Prostate gland (tissue), 2 donors: ENCODE results near the gene MSS51. TPM values are rescaled to one million over a fixed set of nuclear protein-coding genes. Genes with fewer than 3 reads are reported as not detected.

Experiments used
- DNase-seq: peaks from one replicate; pipeline ENCODE4 v3.0.0-alpha.2; 2019; ENCODE audit warnings: low spot score
- H3K27ac ChIP-seq, 2 donors: fragments of 200-600 bp; sonication (generic); 2 replicates each; pipeline ENCODE4 v1.5.1; 2017 to 2019
- H3K27me3 ChIP-seq: fragments of 200-600 bp; sonication (generic); replicated peaks from 2 replicates; pipeline ENCODE4 v1.5.1; 2019; ENCODE audit not compliant: insufficient read depth
- H3K36me3 ChIP-seq, 2 donors: fragments of 200-600 bp; sonication (generic); 1 replicate in 1 of 2; 2 replicates in 1 of 2; pipeline versions ENCODE4 v1.5.1 to v1.8.1; 2017 to 2019
- H3K4me1 ChIP-seq: fragments of 200-600 bp; sonication (generic); replicated peaks from 2 replicates; pipeline ENCODE4 v1.5.1; 2019
- H3K4me3 ChIP-seq, 2 donors: fragments of 200-600 bp; sonication (generic); 2 replicates each; pipeline ENCODE4 v1.5.1; 2017 to 2019
- H3K9me3 ChIP-seq: fragments of 200-600 bp; sonication (generic); 2 replicates; pipeline ENCODE4 v1.5.1; 2017
- CTCF ChIP-seq, 4 experiments: fragments of 200-600 bp in 2 of 4; fragments of 450-650 bp in 2 of 4; sonication (generic) in 2 of 4; IDR thresholded peaks; 1 replicate in 3 of 4; 2 replicates in 1 of 4; pipeline ENCODE4 v1.5.1; 2016 to 2019; ENCODE audit warnings: antibody characterized with exemption in 4 of 4, mild to moderate bottlenecking in 2 of 4, moderate library complexity in 2 of 4
- POLR2A ChIP-seq: fragments of 450-650 bp; IDR thresholded peaks from one replicate; pipeline ENCODE4 v1.6.1; 2016; ENCODE audit warnings: antibody characterized with exemption, mild to moderate bottlenecking
- POLR2AphosphoS5 ChIP-seq: sonication (generic); formaldehyde crosslinking; IDR thresholded peaks from one replicate; pipeline ENCODE4 v1.6.1; 2017; ENCODE audit warnings: antibody characterized with exemption
- WGBS: methylation state at CpG from one replicate; pipeline ENCODE4 v1.1.5; 2018; 5-methylcytosine and 5-hydroxymethylcytosine counted together
- intact Hi-C: fragments of 100-400 bp; cut with DNase I; formaldehyde crosslinking; loops from one replicate; pipeline ENCODE4 v1.14.2; 2022
- total RNA-seq, 2 donors: library from RNA; depleted of rRNA; stranded (reverse); fragments of >200 nt; gene quantifications; one replicate each; pipeline ENCODE4 v1.1.0, GENCODE V29; 2016

MSS51 gene
- total RNA-seq, 2 donors from 2014 or later = 2.2 to 2.4 TPM

- intact Hi-C loops = no loop called here
- Histone ChIP-seq H3K36me3 (peaks cover 0 to 4% of the 10 kb centered on the region in 2 donors), H3K4me3 (no peak overlapping the region), H3K27me3 (no peaks in the 10 kb centered on the region), H3K4me1 (no peaks in the 10 kb centered on the region), H3K9me3 (no peaks in the 10 kb centered on the region), H3K27ac (no peak overlapping the region)
- WGBS = 88% methylated on average over 2 of the region's 2 CpGs
- TF ChIP-seq POLR2A (no peak), POLR2AphosphoS5 (no peak), CTCF (IDR thresholded peaks at IDR 0.05) (no peak)
- DNase-seq = no peak
Measured at GRCh38 chr10:73467206-73467605, 33.8 kb upstream of the MSS51 start.

DNA sequence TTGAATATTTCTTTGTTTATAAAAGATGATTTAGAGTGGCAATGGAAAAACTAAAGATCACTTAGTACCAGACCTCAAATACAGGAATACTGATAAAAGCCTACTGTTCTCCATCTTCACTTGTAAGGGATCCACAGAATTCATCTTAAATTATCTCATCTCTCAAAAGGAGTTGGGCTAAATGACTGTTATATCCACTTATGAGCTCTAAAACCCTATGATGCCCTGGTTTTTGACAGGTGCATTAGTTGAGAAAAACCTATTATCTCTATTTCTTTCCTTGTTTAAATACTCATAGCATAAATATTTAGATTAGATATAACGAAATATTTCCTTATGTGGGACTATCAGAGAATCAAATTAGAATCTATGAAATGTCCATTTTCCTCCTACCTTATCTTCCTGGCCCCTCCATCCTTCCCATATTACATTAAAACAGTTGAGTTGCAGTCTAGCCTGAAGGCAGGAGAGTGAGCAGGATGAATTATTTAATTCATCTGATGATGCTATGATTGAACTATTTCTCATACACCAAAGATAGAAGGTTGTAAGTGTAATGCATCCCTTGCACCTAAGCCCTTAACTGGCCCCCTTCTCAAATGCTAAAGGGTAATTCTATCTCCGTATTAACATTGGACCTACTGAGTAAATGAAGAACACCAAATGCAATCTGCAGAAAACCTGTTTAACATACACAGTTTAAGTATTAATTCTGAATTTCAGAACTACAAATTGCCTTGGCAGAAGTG, 32.8 kb upstream of the MSS51 start:
- H3K4me1 ChIP-seq = no peaks in the 10 kb centered on the region
- no peak for DNase-seq
- H3K36me3 ChIP-seq = peaks cover 0 to 4% of the 10 kb centered on the region in 2 donors
- 89% methylated on average over 2 of the region's 2 CpGs for WGBS
- intact Hi-C loops = no loop called here
- H3K27me3 ChIP-seq = no peaks in the 10 kb centered on the region
- H3K4me3 ChIP-seq = no peak overlapping the region
- H3K27ac ChIP-seq = no peak overlapping the region
- no peak for TF ChIP-seq CTCF (IDR thresholded peaks at IDR 0.05)
- no peak for TF ChIP-seq POLR2A
- no peak for TF ChIP-seq POLR2AphosphoS5
- no peaks in the 10 kb centered on the region for H3K9me3 ChIP-seq

DNA sequence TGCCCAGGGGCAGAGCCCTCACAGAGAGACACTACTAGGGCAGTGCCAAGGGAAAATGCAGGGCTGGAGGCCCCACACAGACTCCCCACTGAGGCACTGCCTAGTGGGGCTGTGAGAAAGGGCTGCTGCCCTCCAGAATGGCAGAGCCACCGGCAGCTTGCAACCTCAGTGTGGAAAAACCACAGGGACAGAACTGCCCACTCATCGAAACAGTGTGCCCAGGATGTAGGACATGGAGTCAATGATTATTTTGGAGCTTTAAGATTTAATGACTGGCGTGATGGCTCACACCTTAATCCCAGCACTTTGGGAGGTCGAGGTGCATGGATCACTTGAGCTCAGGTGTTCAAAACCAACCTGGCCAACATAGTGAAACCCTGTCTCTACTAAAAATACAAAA, 27.5 kb upstream of the MSS51 start:
- Histone ChIP-seq H3K4me3 (no peak overlapping the region), H3K36me3 (peaks cover 0 to 4% of the 10 kb centered on the region in 2 donors), H3K27me3 (no peaks in the 10 kb centered on the region), H3K4me1 (no peaks in the 10 kb centered on the region), H3K9me3 (no peaks in the 10 kb centered on the region), H3K27ac (no peak overlapping the region)
- 95% methylated on average over 4 of the region's 4 CpGs for WGBS
- TF ChIP-seq POLR2A = no peak
- TF ChIP-seq POLR2AphosphoS5 = no peak
- intact Hi-C loops = no loop called here
- no peak for DNase-seq

- H3K27ac ChIP-seq = no peak overlapping the region
- no peaks in the 10 kb centered on the region for H3K36me3 ChIP-seq
- no peaks in the 10 kb centered on the region for H3K9me3 ChIP-seq
- TF ChIP-seq POLR2AphosphoS5 (no peak), CTCF (IDR thresholded peaks at IDR 0.05) (no peak), POLR2A (no peak)
- DNase-seq = no peak
- H3K4me1 ChIP-seq = no peaks in the 10 kb centered on the region
- H3K27me3 ChIP-seq = no peaks in the 10 kb centered on the region
- intact Hi-C loops = no loop called here
- H3K4me3 ChIP-seq = no peak overlapping the region
- WGBS = 86% methylated on average over 6 of the region's 6 CpGs
Measured at GRCh38 chr10:73459683-73460314, 26.4 kb upstream of the MSS51 start.

DNA sequence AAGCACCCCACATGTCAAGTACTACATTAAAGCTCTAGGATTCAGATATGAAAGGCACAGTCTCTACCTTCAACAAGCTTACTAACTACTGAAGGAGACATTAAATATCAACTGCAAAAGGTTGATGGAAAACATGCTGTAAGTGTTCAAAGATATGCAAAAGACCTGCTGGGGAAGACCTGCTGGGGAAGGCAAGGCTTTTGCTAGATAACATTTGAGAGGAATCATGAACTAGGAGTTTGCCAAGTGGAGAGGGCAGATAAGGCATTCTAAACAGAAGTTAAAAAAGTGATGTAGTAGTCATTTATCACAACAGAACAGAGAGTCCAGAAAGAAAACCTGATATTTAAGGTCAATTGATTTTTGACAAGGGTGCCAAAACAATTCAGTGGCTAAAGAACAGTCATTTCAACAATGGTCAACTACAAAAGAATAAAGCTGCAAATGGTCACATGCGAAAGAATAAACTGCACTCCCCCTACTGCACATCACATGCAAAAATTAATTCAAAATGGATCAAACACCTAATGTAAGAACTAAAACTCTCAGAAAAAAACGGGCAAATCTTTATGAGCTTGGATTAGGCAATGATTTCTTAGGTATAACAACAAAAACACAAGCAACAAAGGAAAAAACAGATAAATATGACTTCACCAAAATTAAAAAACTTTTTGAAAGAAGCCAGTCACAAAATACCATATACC, 23.0 kb upstream of the MSS51 start:
- Histone ChIP-seq H3K36me3 (no peaks in the 10 kb centered on the region), H3K4me1 (no peaks in the 10 kb centered on the region), H3K9me3 (no peaks in the 10 kb centered on the region), H3K27me3 (no peaks in the 10 kb centered on the region), H3K27ac (no peak overlapping the region), H3K4me3 (no peak overlapping the region)
- intact Hi-C loops = no loop called here
- TF ChIP-seq CTCF (IDR thresholded peaks at IDR 0.05) (no peak), POLR2A (no peak), POLR2AphosphoS5 (no peak)
- DNase-seq = no peak
- WGBS = 90% methylated on average over 2 of the region's 2 CpGs
